Thyroid gland (tissue), 4 donors: ENCODE measurements around the gene PRSS23.

Experiments
- CTCF ChIP-seq, 6 experiments: fragments of 200-600 bp in 3 of 6; fragments of 450-650 bp in 3 of 6; sonication (generic) in 3 of 6; IDR thresholded peaks; one replicate each; pipeline ENCODE4 v1.5.1; 2016 to 2019; ENCODE audit warnings: antibody characterized with exemption in 6 of 6, mild to moderate bottlenecking in 2 of 6, inconsistent platforms in 1 of 6, moderate library complexity in 1 of 6
- POLR2A ChIP-seq, 2 donors: fragments of 450-650 bp; IDR thresholded peaks; one replicate each; pipeline ENCODE4 v1.6.1; 2017; ENCODE audit warnings: antibody characterized with exemption in 2 of 2, mild to moderate bottlenecking in 2 of 2, moderate library complexity in 1 of 2

DNA sequence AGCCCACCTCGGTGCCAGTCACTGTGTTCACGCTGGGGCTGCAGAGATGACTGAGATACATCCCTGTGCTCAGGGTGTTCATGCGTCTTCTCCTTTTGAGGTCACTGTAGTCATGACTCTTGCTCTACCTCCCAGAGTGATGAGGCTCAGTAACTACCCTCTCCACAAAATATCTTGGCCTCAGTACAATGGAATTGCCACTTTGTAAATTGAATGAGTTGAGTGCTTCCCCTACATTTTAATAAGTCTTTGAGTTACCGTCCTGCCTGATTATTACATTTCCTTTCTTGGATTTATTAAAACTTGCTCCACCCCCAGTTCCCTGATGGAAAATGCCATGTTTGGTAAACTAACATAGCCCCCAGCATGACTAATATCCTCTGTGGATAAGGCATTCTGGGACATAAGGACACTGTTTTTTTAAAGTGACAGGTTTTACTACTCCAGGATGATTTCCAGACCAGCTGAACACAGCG is 15.9 kb downstream of the PRSS23 start:
- no peak for TF ChIP-seq POLR2A (IDR thresholded peaks at IDR 0.05)
- TF ChIP-seq CTCF (IDR thresholded peaks at IDR 0.05): no peak
